HepG2 (cell line): ENCODE measurements around the gene TASOR2. TPM values are rescaled to one million over a fixed set of nuclear protein-coding genes. Genes with fewer than 3 reads are reported as not detected.

Experiments
- CCDC6 ChIP-seq: sonication (generic); formaldehyde crosslinking; IDR thresholded peaks from 2 replicates; pipeline ENCODE4 v1.8.1; 2022; ENCODE audit warnings: mild to moderate bottlenecking, missing genetic modification reagents, moderate library complexity
- CHD2 ChIP-seq: IDR thresholded peaks from 2 replicates; pipeline ENCODE4 v1.6.1; 2011; ENCODE audit warnings: low read depth, low read length, improper control_type of control experiment
- GATAD1 ChIP-seq: IDR thresholded peaks from 2 replicates; pipeline ENCODE4 v1.6.1; 2016; ENCODE audit warnings: missing genetic modification reagents, missing compliant biosample characterization
- ISL2 ChIP-seq: sonication (generic); formaldehyde crosslinking; IDR thresholded peaks from 2 replicates; pipeline ENCODE4 v1.5.0; 2020; ENCODE audit warnings: missing genetic modification reagents
- KDM2A ChIP-seq: sonication (generic); formaldehyde crosslinking; IDR thresholded peaks from 2 replicates; pipeline ENCODE4 v1.4.0; 2020; ENCODE audit warnings: low read depth, missing genetic modification reagents, borderline replicate concordance
- MTA1 ChIP-seq: sonication (generic); formaldehyde crosslinking; IDR thresholded peaks from 2 replicates; pipeline ENCODE4 v1.4.0; 2020; ENCODE audit warnings: missing genetic modification reagents, mild to moderate bottlenecking, borderline replicate concordance
- POLR2A ChIP-seq, 2 experiments: IDR thresholded peaks; 2 replicates each; pipeline ENCODE4 v1.6.1; 2011; ENCODE audit warnings: low read depth in 2 of 2, low read length in 2 of 2, mild to moderate bottlenecking in 1 of 2, moderate library complexity in 1 of 2; ENCODE audit not compliant: insufficient read depth in 1 of 2
- SIX4 ChIP-seq: sonication (generic); formaldehyde crosslinking; IDR thresholded peaks from 2 replicates; pipeline ENCODE4 v1.4.0; 2020; ENCODE audit warnings: missing genetic modification reagents
- THAP7 ChIP-seq: sonication (generic); formaldehyde crosslinking; IDR thresholded peaks from 2 replicates; pipeline ENCODE4 v1.8.1; 2023; ENCODE audit warnings: mild to moderate bottlenecking, missing genetic modification reagents
- ZMYM2 ChIP-seq: sonication (generic); formaldehyde crosslinking; IDR thresholded peaks from 2 replicates; pipeline ENCODE4 v1.8.0; 2022; ENCODE audit warnings: mild to moderate bottlenecking, missing genetic modification reagents
- ZNF160 ChIP-seq: sonication (generic); formaldehyde crosslinking; IDR thresholded peaks from 2 replicates; pipeline ENCODE4 v1.8.0; 2022; ENCODE audit warnings: mild to moderate bottlenecking, inconsistent platforms, missing genetic modification reagents
- ZNF17 ChIP-seq: sonication (generic); formaldehyde crosslinking; IDR thresholded peaks from 2 replicates; pipeline ENCODE4 v1.5.0; 2020; ENCODE audit warnings: mild to moderate bottlenecking, missing genetic modification reagents
- ZNF367 ChIP-seq: sonication (generic); formaldehyde crosslinking; IDR thresholded peaks from 2 replicates; pipeline ENCODE4 v1.4.0; 2020; ENCODE audit warnings: missing genetic modification reagents, borderline replicate concordance
- ZNF382 ChIP-seq: sonication (generic); formaldehyde crosslinking; IDR thresholded peaks from 2 replicates; pipeline ENCODE4 v1.5.0; 2020; ENCODE audit warnings: missing genetic modification reagents, mild to moderate bottlenecking, borderline replicate concordance
- ZNF468 ChIP-seq: sonication (generic); formaldehyde crosslinking; IDR thresholded peaks from 2 replicates; pipeline ENCODE4 v1.8.0; 2022; ENCODE audit warnings: mild to moderate bottlenecking, moderate library complexity, missing genetic modification reagents
- ZNF503 ChIP-seq: sonication (generic); formaldehyde crosslinking; IDR thresholded peaks from 2 replicates; pipeline ENCODE4 v1.4.0; 2020; ENCODE audit warnings: missing genetic modification reagents
- ZNF543 ChIP-seq: sonication (generic); formaldehyde crosslinking; IDR thresholded peaks from 2 replicates; pipeline ENCODE4 v1.4.0; 2020; ENCODE audit warnings: mild to moderate bottlenecking, missing genetic modification reagents
- ZNF749 ChIP-seq: sonication (generic); formaldehyde crosslinking; IDR thresholded peaks from 2 replicates; pipeline ENCODE4 v1.8.0; 2022; ENCODE audit warnings: mild to moderate bottlenecking, missing genetic modification reagents, moderate library complexity, borderline replicate concordance
- ZSCAN21 ChIP-seq: sonication (generic); formaldehyde crosslinking; IDR thresholded peaks from 2 replicates; pipeline ENCODE4 v1.8.0; 2022; ENCODE audit warnings: mild to moderate bottlenecking, missing genetic modification reagents, moderate library complexity, borderline replicate concordance
- ZSCAN29 ChIP-seq: sonication (generic); formaldehyde crosslinking; conservative IDR thresholded peaks from 2 replicates; pipeline ENCODE4 v1.4.0; 2020; ENCODE audit warnings: mild to moderate bottlenecking, missing genetic modification reagents
- polyA plus RNA-seq, 8 experiments: library from polyadenylated mRNA; depleted of rRNA in 3 of 8; stranded (reverse) in 7 of 8; unstranded in 1 of 8; fragments of >200 nt; fragmentation: Illumina TruSeq in 4 of 8; extraction: Trizol in 4 of 8; gene quantifications; 2 replicates each; pipeline versions ENCODE4 v1.2.1 to v1.2.3, GENCODE V29; 2011 to 2016; ENCODE audit warnings: low read depth in 4 of 8, missing spikeins in 1 of 8, mixed read lengths in 1 of 8; ENCODE audit not compliant: insufficient read depth in 1 of 8
- total RNA-seq, 5 experiments: library from RNA; depleted of rRNA; stranded (reverse); fragments of >200 nt; fragmentation: Illumina TruSeq; extraction: Trizol; gene quantifications; 2 replicates each; pipeline ENCODE4 v1.2.3, GENCODE V29; 2016; ENCODE audit warnings: low read depth in 1 of 5
- TF ChIP-seq, protein P1 (sequence below): sonication (generic); formaldehyde crosslinking; IDR thresholded peaks from 2 replicates; pipeline ENCODE4 v1.5.1; 2020; ENCODE audit warnings: missing genetic modification reagents, mild to moderate bottlenecking, borderline replicate concordance
- TF ChIP-seq, protein P2 (sequence below): sonication (generic); formaldehyde crosslinking; IDR thresholded peaks from 2 replicates; pipeline ENCODE4 v1.5.0; 2020; ENCODE audit warnings: missing genetic modification reagents
- TF ChIP-seq, protein P3 (sequence below): sonication (generic); formaldehyde crosslinking; IDR thresholded peaks from 2 replicates; pipeline ENCODE4 v1.5.0; 2020; ENCODE audit warnings: missing genetic modification reagents

The TASOR2 gene
- total and polyA plus RNA-seq, 2 of the 13 experiments (the other 11 are each of a cell fraction or from before 2014, with no cell fraction given), result 24.2 to 55.3 TPM

DNA sequence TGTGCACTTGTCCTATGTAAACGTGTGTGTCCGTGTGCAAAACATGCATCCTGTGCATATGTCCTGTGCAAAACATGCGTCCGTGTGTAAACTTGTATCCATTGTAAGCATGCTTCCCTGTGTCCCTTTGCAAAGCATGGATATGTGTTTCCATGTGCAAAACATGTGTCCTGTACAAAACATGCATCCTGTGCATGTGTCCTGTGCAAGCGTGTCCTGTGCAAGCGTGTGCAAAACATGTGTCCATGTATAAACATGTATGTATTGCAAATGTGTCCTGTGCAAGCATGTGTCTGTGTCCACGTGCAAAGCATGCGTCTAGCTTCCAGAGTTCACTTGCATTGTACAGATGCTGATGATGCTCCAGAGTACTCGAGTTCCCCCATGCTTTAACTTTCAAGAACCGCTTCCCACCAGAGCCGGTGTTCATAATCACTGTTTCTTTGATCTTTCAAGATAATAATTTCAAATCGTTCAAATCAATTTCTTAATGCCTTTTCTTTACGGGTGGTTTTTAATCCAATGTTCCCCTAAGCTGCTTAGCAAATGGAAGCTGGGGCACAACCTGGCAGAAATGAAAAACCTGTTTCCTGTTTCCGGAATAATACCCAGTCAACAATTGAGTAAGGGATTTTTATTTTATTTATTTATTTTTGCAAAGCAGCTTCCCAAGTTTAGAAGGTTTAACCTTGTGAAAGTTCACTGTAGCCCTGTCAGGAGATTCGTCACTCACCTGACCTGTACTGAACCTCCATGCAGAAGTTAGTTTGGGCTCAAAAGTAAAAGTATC is 17.6 kb upstream of the TASOR2 start (continued):
- TF ChIP-seq ISL2 (CRISPR knock-in tag) (no peak), CCDC6 (CRISPR knock-in tag) (no peak), ZNF367 (CRISPR knock-in tag) (no peak), ZNF749 (no peak), ZNF160 (CRISPR knock-in tag) (no peak), KDM2A (CRISPR knock-in tag) (0 out of 2 replicates have a peak, but pooled peaks have one; percentile 39), ZNF543 (CRISPR knock-in tag) (0 out of 2 replicates have a peak, but pooled peaks have one; percentile 37), ZSCAN21 (CRISPR knock-in tag) (no peak), SIX4 (CRISPR knock-in tag) (no peak), ZNF503 (CRISPR knock-in tag) (no peak), ZNF468 (no peak), MTA1 (no peak), ZNF382 (CRISPR knock-in tag) (no peak), ZNF17 (CRISPR knock-in tag) (no peak), GATAD1 (no peak), ZMYM2 (CRISPR knock-in tag) (no peak), ZSCAN29 (no peak), THAP7 (CRISPR knock-in tag) (0 out of 2 replicates have a peak, but pooled peaks have one; percentile 11), CHD2 (no peak), POLR2A (IDR thresholded peaks at IDR 0.05; ENCODE audit: insufficient read depth in 1 of 2, low read depth in 2 of 2, low read length in 2 of 2) (no peak; a peak in 1 of 4 replicates)
- TF ChIP-seq, protein P1, sequence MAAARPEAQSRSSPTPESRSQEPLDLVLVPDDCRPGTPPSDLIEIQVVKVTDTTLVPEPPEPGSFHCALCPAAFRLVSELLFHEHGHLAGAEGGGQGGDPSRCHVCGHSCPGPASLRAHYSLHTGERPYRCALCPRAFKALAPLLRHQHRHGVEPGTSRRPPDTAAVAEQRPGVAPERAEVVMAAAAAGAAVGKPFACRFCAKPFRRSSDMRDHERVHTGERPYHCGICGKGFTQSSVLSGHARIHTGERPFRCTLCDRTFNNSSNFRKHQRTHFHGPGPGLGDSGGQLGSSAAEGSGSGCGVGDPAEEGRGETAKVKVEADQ, result no peak
- TF ChIP-seq, protein P2, sequence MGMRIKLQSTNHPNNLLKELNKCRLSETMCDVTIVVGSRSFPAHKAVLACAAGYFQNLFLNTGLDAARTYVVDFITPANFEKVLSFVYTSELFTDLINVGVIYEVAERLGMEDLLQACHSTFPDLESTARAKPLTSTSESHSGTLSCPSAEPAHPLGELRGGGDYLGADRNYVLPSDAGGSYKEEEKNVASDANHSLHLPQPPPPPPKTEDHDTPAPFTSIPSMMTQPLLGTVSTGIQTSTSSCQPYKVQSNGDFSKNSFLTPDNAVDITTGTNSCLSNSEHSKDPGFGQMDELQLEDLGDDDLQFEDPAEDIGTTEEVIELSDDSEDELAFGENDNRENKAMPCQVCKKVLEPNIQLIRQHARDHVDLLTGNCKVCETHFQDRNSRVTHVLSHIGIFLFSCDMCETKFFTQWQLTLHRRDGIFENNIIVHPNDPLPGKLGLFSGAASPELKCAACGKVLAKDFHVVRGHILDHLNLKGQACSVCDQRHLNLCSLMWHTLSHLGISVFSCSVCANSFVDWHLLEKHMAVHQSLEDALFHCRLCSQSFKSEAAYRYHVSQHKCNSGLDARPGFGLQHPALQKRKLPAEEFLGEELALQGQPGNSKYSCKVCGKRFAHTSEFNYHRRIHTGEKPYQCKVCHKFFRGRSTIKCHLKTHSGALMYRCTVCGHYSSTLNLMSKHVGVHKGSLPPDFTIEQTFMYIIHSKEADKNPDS (CRISPR knock-in tag), result no peak; the same call in 1 of the 2 replicates
- TF ChIP-seq, protein P3, sequence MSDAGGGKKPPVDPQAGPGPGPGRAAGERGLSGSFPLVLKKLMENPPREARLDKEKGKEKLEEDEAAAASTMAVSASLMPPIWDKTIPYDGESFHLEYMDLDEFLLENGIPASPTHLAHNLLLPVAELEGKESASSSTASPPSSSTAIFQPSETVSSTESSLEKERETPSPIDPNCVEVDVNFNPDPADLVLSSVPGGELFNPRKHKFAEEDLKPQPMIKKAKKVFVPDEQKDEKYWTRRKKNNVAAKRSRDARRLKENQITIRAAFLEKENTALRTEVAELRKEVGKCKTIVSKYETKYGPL (CRISPR knock-in tag), result no peak
